Esophagus squamous epithelium (tissue), 5 donors: ENCODE results near the gene MECP2. TPM values are rescaled to one million over a fixed set of nuclear protein-coding genes. Genes with fewer than 3 reads are reported as not detected.

Experiments
- DNase-seq: peaks from one replicate; lab custom pipeline; 2025; lab: John Stamatoyannopoulos, UW
- H3K27ac ChIP-seq, 4 donors: fragments of 200-600 bp; sonication (generic); one replicate each; pipeline ENCODE4 v1.5.1; 2016 to 2019; ENCODE audit warnings: mild to moderate bottlenecking in 1 of 4
- H3K27me3 ChIP-seq, 4 donors: fragments of 200-600 bp; sonication (generic); 1 replicate in 3 of 4; 2 replicates in 1 of 4; pipeline versions ENCODE4 v1.5.1 to v1.6.0; 2017 to 2021; ENCODE audit warnings: antibody characterized with exemption in 1 of 4
- H3K36me3 ChIP-seq, 3 donors: fragments of 200-600 bp; sonication (generic); one replicate each; pipeline ENCODE4 v1.5.1; 2016 to 2019
- H3K4me1 ChIP-seq, 3 donors: fragments of 200-600 bp; sonication (generic); one replicate each; pipeline ENCODE4 v1.5.1; 2017 to 2019
- H3K4me3 ChIP-seq, 4 donors: fragments of 200-600 bp; sonication (generic); 1 replicate in 3 of 4; 2 replicates in 1 of 4; pipeline ENCODE4 v1.5.1; 2016 to 2019; ENCODE audit warnings: mild to moderate bottlenecking in 2 of 4, moderate library complexity in 1 of 4
- H3K9me3 ChIP-seq, 3 donors: fragments of 200-600 bp; sonication (generic); one replicate each; pipeline ENCODE4 v1.5.1; 2016 to 2019
- CTCF ChIP-seq, 6 experiments: fragments of 450-650 bp in 4 of 6; fragments of 200-600 bp in 2 of 6; sonication (generic) in 2 of 6; IDR thresholded peaks; one replicate each; pipeline ENCODE4 v1.5.1; 2016 to 2019; ENCODE audit warnings: antibody characterized with exemption in 6 of 6, mild to moderate bottlenecking in 4 of 6, moderate library complexity in 4 of 6
- POLR2A ChIP-seq, 4 donors: fragments of 450-650 bp; IDR thresholded peaks; one replicate each; pipeline ENCODE4 v1.6.1; 2017; ENCODE audit warnings: antibody characterized with exemption in 4 of 4, mild to moderate bottlenecking in 4 of 4, moderate library complexity in 3 of 4
- WGBS, 2 donors: methylation state at CpG; one replicate each; pipeline ENCODE4 v1.1.5; 2018; 5-methylcytosine and 5-hydroxymethylcytosine counted together
- intact Hi-C: fragments of 100-400 bp; cut with DNase I; formaldehyde crosslinking; loops from one replicate; pipeline ENCODE4 v1.15.0; 2022
- total RNA-seq, 4 donors: library from RNA; depleted of rRNA; stranded (reverse); fragments of >200 nt; gene quantifications; one replicate each; pipeline ENCODE4 v1.1.0, GENCODE V29; 2016
- donor health status: DM: yes; HTN: yes; CAD: no.

The MECP2 gene
- total RNA-seq, 4 donors from 2014 or later, result 17.7 to 38.7 (median 25.4) TPM

DNA sequence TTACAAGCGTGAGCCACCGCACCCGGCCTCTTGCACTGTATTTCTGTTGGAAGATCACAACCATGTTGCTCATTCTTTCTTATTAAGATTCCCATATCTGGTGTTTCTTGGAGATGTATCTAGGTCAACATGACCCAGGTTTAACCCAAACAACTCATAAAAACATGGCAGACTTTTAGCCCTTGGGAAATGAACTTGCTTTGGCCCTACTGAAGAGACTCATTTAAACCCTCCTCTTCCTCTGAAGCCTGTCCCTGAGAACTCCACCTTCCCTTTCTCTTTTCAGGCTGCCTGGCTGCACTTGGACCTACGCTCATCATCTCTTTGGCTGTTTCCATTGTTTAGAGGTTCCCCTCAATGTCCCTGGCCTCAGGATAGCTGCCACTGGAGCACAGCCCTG lies 23.7 kb upstream of the MECP2 start:
- intact Hi-C loops, result no loop called here
- TF ChIP-seq POLR2A (IDR thresholded peaks at IDR 0.05) (no peak), CTCF (IDR thresholded peaks at IDR 0.05) (no peak)
- Histone ChIP-seq H3K9me3 (peaks cover 0 to 3% (median 0%) of the 10 kb centered on the region in 3 donors), H3K27me3 (no peaks in the 10 kb centered on the region), H3K36me3 (no peaks in the 10 kb centered on the region), H3K4me1 (no peaks in the 10 kb centered on the region), H3K4me3 (no peak overlapping the region), H3K27ac (no peak overlapping the region)
- WGBS, 2 donors, result 88% methylated on average over 4 of the region's 4 CpGs; no CpG with 5 or more reads in 1 of the 2 donors
- DNase-seq, result no peak

- H3K27me3 ChIP-seq, result no peaks in the 10 kb centered on the region
- intact Hi-C loops, result no loop called here
- no peak overlapping the region for H3K4me3 ChIP-seq
- H3K36me3 ChIP-seq, result no peaks in the 10 kb centered on the region
- DNase-seq, result no peak
- TF ChIP-seq POLR2A (IDR thresholded peaks at IDR 0.05), result no peak
- no peak for TF ChIP-seq CTCF (IDR thresholded peaks at IDR 0.05)
- WGBS, 2 donors, result 80 to 89% methylated on average over 1 to 3 of the region's 3 CpGs
- no peak overlapping the region for H3K27ac ChIP-seq
- H3K4me1 ChIP-seq, result no peaks in the 10 kb centered on the region
- peaks cover 0 to 3% (median 0%) of the 10 kb centered on the region in 3 donors for H3K9me3 ChIP-seq
Measured at GRCh38 chrX:154120567-154120966, 23.1 kb upstream of the MECP2 start.

- Histone ChIP-seq H3K36me3 (no peaks in the 10 kb centered on the region), H3K4me3 (no peak overlapping the region), H3K27me3 (no peaks in the 10 kb centered on the region), H3K4me1 (no peaks in the 10 kb centered on the region), H3K9me3 (peaks cover 0 to 3% (median 0%) of the 10 kb centered on the region in 3 donors), H3K27ac (no peak overlapping the region)
- intact Hi-C loops, result no loop called here
- WGBS, 2 donors, result 66 to 88% methylated on average over 5 to 6 of the region's 6 CpGs
- no peak for DNase-seq
- TF ChIP-seq CTCF (IDR thresholded peaks at IDR 0.05) (no peak), POLR2A (IDR thresholded peaks at IDR 0.05) (no peak)
Measured at GRCh38 chrX:154117566-154117965, 20.0 kb upstream of the MECP2 start.

DNA sequence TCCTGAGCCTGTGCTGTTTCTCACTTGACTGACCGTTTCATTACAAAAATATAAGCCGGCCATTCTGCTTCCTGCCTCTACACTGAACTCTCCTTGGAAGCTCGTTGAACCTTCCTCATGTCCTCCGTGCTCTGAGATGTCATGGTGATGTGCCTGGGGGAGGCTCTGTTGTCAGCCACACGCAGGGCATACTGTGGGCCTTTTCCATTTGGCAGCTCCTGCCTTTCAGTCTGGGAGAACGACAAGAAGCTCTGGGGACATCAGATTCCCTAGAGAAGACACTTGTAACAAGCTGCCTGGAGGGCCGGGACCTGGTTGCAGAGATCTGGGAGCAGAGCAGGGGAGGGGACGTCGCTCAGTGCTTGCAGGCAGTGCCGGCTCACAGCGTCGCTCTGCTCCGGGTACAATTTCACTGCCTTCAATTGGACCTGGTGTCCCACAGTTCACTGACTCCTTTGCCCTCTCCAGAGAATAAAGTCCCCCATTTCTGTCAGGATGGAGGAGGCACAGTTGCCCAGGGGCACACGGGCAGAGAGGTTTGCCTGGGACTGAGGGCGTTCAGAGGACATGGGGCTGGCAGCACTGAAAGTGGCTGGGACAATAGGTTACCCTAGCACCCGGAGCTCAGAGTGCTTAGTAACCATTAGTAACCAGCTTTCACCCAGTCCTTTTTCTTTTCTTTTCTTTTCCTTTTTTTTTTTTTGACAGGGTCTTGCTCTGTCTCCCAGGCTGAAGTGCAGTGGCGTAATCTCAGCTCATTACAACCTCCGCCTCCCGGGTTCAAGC lies 19.1 kb upstream of the MECP2 start:
- intact Hi-C loops, result no loop called here
- Histone ChIP-seq H3K27ac (no peak overlapping the region), H3K36me3 (no peaks in the 10 kb centered on the region), H3K4me3 (no peak overlapping the region), H3K27me3 (no peaks in the 10 kb centered on the region), H3K4me1 (no peaks in the 10 kb centered on the region), H3K9me3 (peaks cover 0 to 3% (median 0%) of the 10 kb centered on the region in 3 donors)
- no peak for DNase-seq
- no peak for TF ChIP-seq CTCF (IDR thresholded peaks at IDR 0.05)
- no peak for TF ChIP-seq POLR2A (IDR thresholded peaks at IDR 0.05)
- 64 to 69% methylated on average over 7 to 15 of the region's 19 CpGs for WGBS, 2 donors

GRCh38 chrX:154115750-154116149 lies 18.2 kb upstream of the MECP2 start:
- Histone ChIP-seq H3K9me3 (peaks cover 0 to 3% (median 0%) of the 10 kb centered on the region in 3 donors), H3K4me1 (no peaks in the 10 kb centered on the region), H3K36me3 (no peaks in the 10 kb centered on the region), H3K27me3 (no peaks in the 10 kb centered on the region), H3K27ac (no peak overlapping the region), H3K4me3 (no peak overlapping the region)
- no peak for TF ChIP-seq POLR2A (IDR thresholded peaks at IDR 0.05)
- TF ChIP-seq CTCF (IDR thresholded peaks at IDR 0.05), result no peak
- no peak for DNase-seq
- intact Hi-C loops, result no loop called here
- WGBS, 2 donors, result 81 to 83% methylated on average over 2 of the region's 5 CpGs
